WERI-Rb-1 (cell line): ENCODE results near the gene MPO.

Source experiments
- DNase-seq: peaks from one replicate; pipeline ENCODE4 v3.0.0-alpha.2; 2020
- H3K27ac ChIP-seq: fragments of 250-450 bp; sonication (Bioruptor Pico); 2 replicates; pipeline ENCODE4 v1.5.1; 2020; ENCODE audit warnings: mild to moderate bottlenecking, moderate library complexity
- H3K27me3 ChIP-seq: fragments of 250-450 bp; sonication (Bioruptor Pico); 2 replicates; pipeline ENCODE4 v1.5.1; 2021; ENCODE audit warnings: mild to moderate bottlenecking, low read depth, moderate library complexity; ENCODE audit not compliant: insufficient read depth, severe bottlenecking
- H3K36me3 ChIP-seq: fragments of 250-450 bp; sonication (Bioruptor Pico); 2 replicates; pipeline ENCODE4 v1.5.1; 2020; ENCODE audit warnings: mild to moderate bottlenecking, moderate library complexity
- H3K4me3 ChIP-seq: 2 replicates; pipeline ENCODE4 v1.5.1; 2011; ENCODE audit warnings: low read depth, mild to moderate bottlenecking, control low read depth, low read length
- H3K9me3 ChIP-seq: fragments of 250-450 bp; sonication (Bioruptor Pico); 2 replicates; pipeline ENCODE4 v1.5.1; 2021; ENCODE audit warnings: mild to moderate bottlenecking, moderate library complexity; ENCODE audit not compliant: severe bottlenecking
- CTCF ChIP-seq: IDR thresholded peaks from 2 replicates; pipeline ENCODE4 v1.5.1; 2011; ENCODE audit warnings: low read depth, mild to moderate bottlenecking, control low read depth, inconsistent platforms, low read length

The MPO gene

GRCh38 chr17:58231641-58232040 is 49.1 kb downstream of the MPO start:
- Histone ChIP-seq H3K27ac (no peak overlapping the region), H3K4me3 (no peak overlapping the region), H3K27me3 (no peaks in the 10 kb centered on the region), H3K9me3 (no peaks in the 10 kb centered on the region), H3K36me3 (no peaks in the 10 kb centered on the region)
- no peak for DNase-seq
- no peak for TF ChIP-seq CTCF

GRCh38 chr17:58229881-58230280 is 50.9 kb downstream of the MPO start:
- H3K27ac ChIP-seq = no peak overlapping the region
- no peak for DNase-seq
- no peak overlapping the region for H3K4me3 ChIP-seq
- TF ChIP-seq CTCF = no peak
- H3K36me3 ChIP-seq = no peaks in the 10 kb centered on the region
- no peaks in the 10 kb centered on the region for H3K9me3 ChIP-seq
- no peaks in the 10 kb centered on the region for H3K27me3 ChIP-seq

- Histone ChIP-seq H3K9me3 (no peaks in the 10 kb centered on the region), H3K27me3 (no peaks in the 10 kb centered on the region), H3K36me3 (no peaks in the 10 kb centered on the region), H3K4me3 (no peak overlapping the region), H3K27ac (no peak overlapping the region)
- no peak for DNase-seq
- TF ChIP-seq CTCF = no peak
Measured at GRCh38 chr17:58229384-58229783, 51.4 kb downstream of the MPO start.

GRCh38 chr17:58228679-58229078 is 52.1 kb downstream of the MPO start:
- no peaks in the 10 kb centered on the region for H3K36me3 ChIP-seq
- no peak overlapping the region for H3K27ac ChIP-seq
- no peak for DNase-seq
- no peaks in the 10 kb centered on the region for H3K27me3 ChIP-seq
- no peaks in the 10 kb centered on the region for H3K9me3 ChIP-seq
- TF ChIP-seq CTCF = no peak
- H3K4me3 ChIP-seq = no peak overlapping the region

- no peaks in the 10 kb centered on the region for H3K9me3 ChIP-seq
- no peak overlapping the region for H3K4me3 ChIP-seq
- H3K27me3 ChIP-seq = no peaks in the 10 kb centered on the region
- DNase-seq = no peak
- no peak for TF ChIP-seq CTCF
- H3K27ac ChIP-seq = no peak overlapping the region
- no peaks in the 10 kb centered on the region for H3K36me3 ChIP-seq
Measured at GRCh38 chr17:58227733-58228132, 53.0 kb downstream of the MPO start.

- TF ChIP-seq CTCF = no peak
- no peak for DNase-seq
- H3K36me3 ChIP-seq = no peaks in the 10 kb centered on the region
- no peak overlapping the region for H3K4me3 ChIP-seq
- no peaks in the 10 kb centered on the region for H3K27me3 ChIP-seq
- H3K9me3 ChIP-seq = no peaks in the 10 kb centered on the region
- no peak overlapping the region for H3K27ac ChIP-seq
Measured at GRCh38 chr17:58224315-58224714, 56.4 kb downstream of the MPO start.
